Cardiac fibroblast (primary cell): ENCODE data around the gene ZNF526.

ENCODE experiments used
- DNase-seq, 2 donors: peaks; one replicate each; pipeline versions ENCODE4 v3.0.0 to v3.0.0-alpha.2; 2010; ENCODE audit warnings: low read depth in 2 of 2
- H3K4me3 ChIP-seq, 2 donors: replicated peaks in 1 of 2; 1 replicate in 1 of 2; 2 replicates in 1 of 2; pipeline ENCODE4 v1.5.1; 2011; ENCODE audit warnings: low read depth in 2 of 2, low read length in 2 of 2, mild to moderate bottlenecking in 2 of 2, moderate library complexity in 1 of 2
- CTCF ChIP-seq: IDR thresholded peaks from one replicate; pipeline ENCODE4 v1.5.1; 2011; ENCODE audit warnings: low read depth, mild to moderate bottlenecking, low read length, inconsistent platforms

The ZNF526 gene

GRCh38 chr19:42196011-42197001 lies 23.8 kb upstream of the ZNF526 start:
- no peak overlapping the region for H3K4me3 ChIP-seq
- DNase-seq: no peak
- TF ChIP-seq CTCF: no peak

- no peak overlapping the region for H3K4me3 ChIP-seq
- no peak for DNase-seq
- no peak for TF ChIP-seq CTCF
Observed at GRCh38 chr19:42197375-42197817, 22.7 kb upstream of the ZNF526 start.

GRCh38 chr19:42198676-42199439 lies 21.3 kb upstream of the ZNF526 start:
- H3K4me3 ChIP-seq: no peak overlapping the region
- no peak for DNase-seq
- no peak for TF ChIP-seq CTCF

- no peak overlapping the region for H3K4me3 ChIP-seq
- no peak for TF ChIP-seq CTCF
- no peak for DNase-seq
Observed at GRCh38 chr19:42199440-42200115, 20.5 kb upstream of the ZNF526 start.

GRCh38 chr19:42200116-42200715 lies 19.9 kb upstream of the ZNF526 start:
- DNase-seq: no peak
- no peak overlapping the region for H3K4me3 ChIP-seq
- no peak for TF ChIP-seq CTCF
